ENCODE measurements around the gene TRIO.
A peak's percentile ranks its signal among the peaks of the same experiment; 100 is the strongest.
"Not testable (repeated sequence)": the region's sequence is repeated elsewhere in the genome, so short reads cannot be mapped to it uniquely, and the experiment has no call there.

Gene TRIO

GRCh38 chr5:14187660-14188059 lies 44.5 kb downstream of the TRIO start:
- no peak for ATAC-seq

DNA sequence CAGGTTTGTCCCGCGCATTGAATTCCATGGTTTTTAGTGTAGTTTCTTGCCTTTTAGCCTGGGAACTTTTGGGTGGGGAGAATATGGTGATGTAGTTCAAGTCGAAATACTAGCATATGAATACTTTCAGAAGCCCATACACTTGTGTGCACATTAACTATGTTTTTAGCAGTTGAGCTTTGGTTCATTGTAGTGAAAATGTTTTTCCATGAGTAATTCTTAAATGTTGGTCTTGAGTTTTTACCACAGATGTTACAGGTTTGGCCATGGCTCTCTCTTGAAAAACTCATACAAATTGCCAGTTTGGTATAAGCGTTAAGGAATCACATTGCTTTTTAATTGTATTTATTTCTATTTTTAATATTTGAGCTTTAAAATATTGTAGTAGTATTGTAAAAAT lies 45.6 kb downstream of the TRIO start:
- no peak for ATAC-seq

DNA sequence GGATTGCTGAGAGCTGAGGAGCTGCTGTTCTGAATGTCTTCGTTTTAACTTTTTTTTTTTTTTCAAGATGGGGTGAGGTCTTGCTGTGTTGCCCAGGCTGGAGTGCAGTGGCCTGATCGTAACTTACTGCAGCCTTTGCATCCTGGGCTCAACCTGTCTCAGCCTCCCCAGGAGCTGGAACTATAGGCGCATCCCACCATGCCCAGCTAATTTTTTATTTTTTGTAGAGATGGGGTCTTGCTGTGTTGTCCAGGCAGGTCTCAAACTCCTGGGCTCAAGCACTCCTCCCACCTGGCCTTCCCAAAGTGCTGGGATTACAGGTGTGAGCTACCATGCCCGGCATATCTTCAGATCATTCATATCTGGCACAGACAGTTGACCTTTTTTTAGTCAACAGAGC lies 46.5 kb downstream of the TRIO start:
- ATAC-seq, result no peak

GRCh38 chr5:14190194-14191164 lies 47.3 kb downstream of the TRIO start:
- ATAC-seq, result no peak

DNA sequence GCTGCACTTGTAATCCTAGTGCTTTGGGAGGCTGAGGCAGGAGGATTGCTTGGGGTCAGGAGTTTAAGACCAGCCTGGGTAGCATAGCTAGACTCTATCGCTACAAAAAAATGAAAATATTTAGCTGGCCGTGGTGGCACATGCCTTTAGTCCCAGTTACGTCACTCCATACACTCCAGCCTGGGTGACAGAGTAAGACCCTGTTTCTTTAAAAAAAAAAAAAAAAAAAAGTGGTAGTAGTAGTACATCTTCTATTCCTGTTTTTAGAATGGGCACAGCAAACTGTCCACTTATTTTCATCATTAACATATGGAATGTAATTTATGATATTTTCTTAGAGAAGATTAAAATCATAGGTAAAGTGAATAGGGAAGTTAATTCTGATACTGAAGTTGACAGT lies 48.2 kb downstream of the TRIO start:
- no peak for ATAC-seq

DNA sequence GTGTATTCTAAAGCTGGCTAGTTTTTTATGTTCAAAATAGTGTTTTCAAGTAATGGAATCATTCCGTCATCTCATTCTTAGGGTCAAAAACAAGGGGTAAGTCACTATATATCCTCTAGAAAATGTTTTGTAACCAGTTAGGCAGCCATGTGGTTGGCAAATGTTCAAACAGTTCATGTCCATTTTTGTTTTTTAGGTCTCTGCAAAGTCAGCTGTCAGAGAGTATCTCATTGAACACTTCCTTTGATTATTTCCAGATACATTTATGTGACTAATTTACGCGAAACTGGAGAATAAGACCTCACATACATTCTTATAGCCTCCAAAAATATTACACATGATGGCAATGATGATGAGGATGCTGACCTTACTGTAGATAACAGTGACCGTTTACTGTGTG lies 50.4 kb downstream of the TRIO start:
- no peak for ATAC-seq

GRCh38 chr5:14195588-14195987 lies 52.4 kb downstream of the TRIO start:
- ATAC-seq, result no peak

- no peak for ATAC-seq
Measured at GRCh38 chr5:14197056-14197455, 53.9 kb downstream of the TRIO start.

DNA sequence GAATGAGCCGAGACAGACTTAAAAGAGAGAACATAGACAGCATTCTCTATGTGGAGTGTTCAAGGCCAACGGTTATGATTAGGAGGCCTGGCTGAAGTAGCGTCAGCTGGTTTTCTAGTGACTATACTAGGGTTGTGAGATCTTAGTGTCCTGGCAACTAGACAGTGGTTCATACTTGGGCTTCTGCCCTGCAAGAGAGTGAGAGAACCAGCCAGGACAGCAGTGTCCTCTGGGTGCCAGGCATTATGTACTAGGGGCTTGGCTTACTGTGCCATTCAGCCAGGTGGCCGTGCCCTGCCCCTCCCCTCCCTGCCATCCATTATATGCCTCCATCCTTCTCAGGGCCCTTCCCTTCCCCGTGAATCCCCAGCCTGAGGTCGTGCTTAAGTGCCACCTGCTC lies 56.8 kb downstream of the TRIO start:
- no peak for ATAC-seq

DNA sequence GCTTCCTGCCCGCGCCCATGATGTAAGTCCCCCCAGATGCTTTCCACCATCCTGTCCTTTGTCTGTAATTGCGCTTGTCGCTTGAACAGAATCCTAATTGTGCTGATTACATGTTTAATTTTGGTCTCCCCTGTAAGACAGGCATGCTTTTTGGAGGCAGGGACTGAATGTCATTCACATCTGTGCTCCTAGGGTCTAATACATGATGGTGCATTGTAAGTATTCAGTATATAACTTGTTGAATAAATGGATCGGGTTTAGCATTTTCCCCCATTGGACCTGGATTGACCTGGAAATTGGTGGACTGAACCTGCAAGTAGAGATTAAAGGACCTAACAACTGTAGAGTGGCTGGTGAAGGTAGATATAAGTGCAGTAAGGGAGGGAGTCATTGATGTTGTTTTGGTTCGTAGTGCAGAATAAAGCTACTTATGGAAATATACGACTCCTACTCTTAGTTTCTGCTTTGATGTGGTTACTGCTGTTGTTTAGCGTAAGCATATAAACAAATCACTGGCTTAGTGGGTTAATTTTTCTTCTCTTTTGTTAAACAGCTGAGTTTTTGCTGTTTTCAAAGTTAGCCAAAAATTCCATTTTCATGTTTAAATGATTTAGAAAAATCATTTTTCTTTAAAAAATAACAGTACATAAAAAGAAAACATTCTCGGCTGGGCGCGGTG lies 57.3 kb downstream of the TRIO start:
- no peak for ATAC-seq

DNA sequence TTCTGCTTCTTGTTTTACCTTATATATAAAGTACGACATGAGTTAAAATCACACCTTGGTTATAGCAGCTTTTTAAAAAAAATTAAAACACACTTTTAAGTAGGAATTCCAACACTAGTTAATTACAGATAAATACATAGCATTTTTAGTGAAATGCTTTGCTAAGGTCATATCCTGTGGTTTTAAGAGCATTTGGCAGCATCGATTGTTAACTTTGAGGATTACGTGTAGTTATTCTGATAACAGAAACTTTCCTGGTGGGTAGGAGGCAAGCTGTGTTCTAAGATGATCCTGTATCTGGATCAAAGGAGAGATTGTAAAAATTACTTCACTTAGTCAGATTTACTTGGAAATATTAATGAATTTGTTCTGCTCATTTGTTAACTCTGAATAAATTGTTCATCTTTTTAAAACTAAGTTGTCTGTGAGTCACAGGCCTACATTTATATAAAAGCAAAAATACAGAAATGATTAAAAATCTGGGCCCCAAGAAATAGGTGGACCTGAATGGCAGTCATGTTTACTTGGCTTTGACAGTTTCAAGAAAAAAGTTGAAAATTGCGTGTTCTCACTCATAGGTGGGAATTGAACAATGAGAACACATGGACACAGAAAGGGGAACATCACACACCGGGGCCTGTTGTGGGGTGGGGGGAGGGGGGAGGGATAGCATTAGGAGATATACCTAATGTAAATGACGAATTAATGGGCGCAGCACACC lies 58.3 kb downstream of the TRIO start:
- no peak for ATAC-seq

DNA sequence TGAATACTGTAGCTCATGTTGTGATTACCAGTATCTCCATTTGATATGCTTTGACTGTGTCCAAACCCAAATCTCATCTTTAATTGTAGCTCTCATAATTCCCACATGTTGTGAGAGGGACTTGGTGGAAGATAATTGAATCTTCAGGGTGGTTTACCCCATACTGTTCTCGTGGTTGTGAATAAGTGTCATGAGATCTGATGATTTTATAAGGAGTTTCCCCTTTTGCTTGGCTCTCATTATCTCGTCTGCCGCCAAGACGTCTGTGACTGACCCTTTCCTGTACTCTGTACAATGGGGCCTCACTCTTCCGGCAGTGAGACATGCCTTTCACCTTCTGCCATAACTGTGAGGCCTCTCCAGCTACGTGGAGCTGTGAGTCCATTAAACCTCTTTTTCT lies 59.3 kb downstream of the TRIO start:
- no peak for ATAC-seq

- ATAC-seq, result no peak
Measured at GRCh38 chr5:14204011-14204670, 61.0 kb downstream of the TRIO start.

- no peak for ATAC-seq
Measured at GRCh38 chr5:14204785-14205321, 61.7 kb downstream of the TRIO start.

GRCh38 chr5:14206028-14206725 lies 63.0 kb downstream of the TRIO start:
- ATAC-seq, result no peak

- ATAC-seq, result not testable (repeated sequence)
Measured at GRCh38 chr5:14207428-14207827, 64.3 kb downstream of the TRIO start.

GRCh38 chr5:14208071-14209021 lies 65.2 kb downstream of the TRIO start:
- peak; percentile 38 to 41 for ATAC-seq

DNA sequence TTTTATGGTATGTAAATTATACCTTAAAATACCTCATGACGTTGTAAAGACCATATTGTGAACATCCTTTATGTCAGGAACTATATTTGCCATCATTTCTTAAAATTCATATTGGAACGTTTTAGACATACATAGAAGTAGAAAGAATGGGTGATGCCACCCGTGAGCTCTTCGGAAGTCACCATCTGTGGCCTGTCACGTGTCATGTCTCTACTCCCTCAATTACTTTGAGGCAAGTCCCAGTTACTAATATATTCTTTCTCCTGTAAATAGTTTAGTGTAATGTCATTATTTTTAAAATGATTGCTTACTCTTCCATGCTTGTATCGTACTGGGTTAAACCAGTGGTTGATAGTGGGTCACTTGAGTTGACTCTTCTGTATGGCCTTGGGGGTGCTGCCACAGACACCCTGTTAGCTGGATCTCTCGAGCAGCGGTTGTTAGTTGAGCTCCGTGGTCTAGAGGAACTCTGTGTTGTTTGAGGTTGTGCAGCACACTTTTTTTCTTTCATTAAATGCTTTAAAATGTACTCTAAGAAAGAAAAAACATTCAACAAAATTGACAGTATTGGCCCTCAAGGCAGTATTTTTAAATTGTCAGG lies 66.2 kb downstream of the TRIO start:
- ATAC-seq, result peak in 1 of 2 donors; percentile 28

DNA sequence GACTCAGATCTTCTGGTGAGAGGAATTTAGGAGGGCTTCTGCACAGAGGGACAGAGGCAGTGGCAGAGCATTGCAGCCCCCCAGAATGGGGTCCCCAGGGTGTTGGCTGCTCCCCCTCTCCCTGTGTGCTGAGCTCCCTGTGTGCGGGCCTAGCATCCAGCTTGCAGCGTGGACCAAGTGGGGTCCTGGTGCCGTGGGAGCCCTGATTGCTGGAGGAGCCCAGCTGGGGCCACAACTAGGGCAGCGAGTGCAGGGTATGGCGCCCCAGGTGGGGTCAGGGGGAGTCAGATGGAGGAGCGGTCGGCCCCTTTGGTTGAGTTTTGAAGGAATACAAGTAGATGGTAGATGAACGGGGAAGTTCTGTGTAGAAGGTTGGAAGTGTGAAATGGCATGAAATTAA lies 66.7 kb downstream of the TRIO start:
- no peak for ATAC-seq

- ATAC-seq, result no peak
Measured at GRCh38 chr5:14210729-14211128, 67.6 kb downstream of the TRIO start.

Measured in activated CD4-positive, CD25-positive, alpha-beta regulatory T cell treated with anti-CD3 and anti-CD28 coated beads, Interleukin-2, amount 50 U/mL, for 24 hours (primary cell).